WERI-Rb-1 (cell line): ENCODE results near the gene SMARCA2.

Experiments
- DNase-seq: peaks from one replicate; pipeline ENCODE4 v3.0.0-alpha.2; 2020
- H3K27ac ChIP-seq: fragments of 250-450 bp; sonication (Bioruptor Pico); 2 replicates; pipeline ENCODE4 v1.5.1; 2020; ENCODE audit warnings: mild to moderate bottlenecking, moderate library complexity
- H3K27me3 ChIP-seq: fragments of 250-450 bp; sonication (Bioruptor Pico); 2 replicates; pipeline ENCODE4 v1.5.1; 2021; ENCODE audit warnings: mild to moderate bottlenecking, low read depth, moderate library complexity; ENCODE audit not compliant: insufficient read depth, severe bottlenecking
- H3K36me3 ChIP-seq: fragments of 250-450 bp; sonication (Bioruptor Pico); 2 replicates; pipeline ENCODE4 v1.5.1; 2020; ENCODE audit warnings: mild to moderate bottlenecking, moderate library complexity
- H3K4me3 ChIP-seq: 2 replicates; pipeline ENCODE4 v1.5.1; 2011; ENCODE audit warnings: low read depth, mild to moderate bottlenecking, control low read depth, low read length
- H3K9me3 ChIP-seq: fragments of 250-450 bp; sonication (Bioruptor Pico); 2 replicates; pipeline ENCODE4 v1.5.1; 2021; ENCODE audit warnings: mild to moderate bottlenecking, moderate library complexity; ENCODE audit not compliant: severe bottlenecking
- CTCF ChIP-seq: IDR thresholded peaks from 2 replicates; pipeline ENCODE4 v1.5.1; 2011; ENCODE audit warnings: low read depth, mild to moderate bottlenecking, control low read depth, inconsistent platforms, low read length

The SMARCA2 gene

GRCh38 chr9:2199999-2200796 lies 185.1 kb downstream of the SMARCA2 start:
- TF ChIP-seq CTCF: no peak
- Histone ChIP-seq H3K9me3 (no peaks in the 10 kb centered on the region), H3K27me3 (no peaks in the 10 kb centered on the region), H3K27ac (no peak overlapping the region), H3K36me3 (no peaks in the 10 kb centered on the region), H3K4me3 (no peak overlapping the region)
- DNase-seq: no peak

GRCh38 chr9:2208465-2208864 lies 193.3 kb downstream of the SMARCA2 start:
- no peaks in the 10 kb centered on the region for H3K27me3 ChIP-seq
- H3K4me3 ChIP-seq: no peak overlapping the region
- no peak for TF ChIP-seq CTCF
- H3K9me3 ChIP-seq: no peaks in the 10 kb centered on the region
- no peak for DNase-seq
- H3K36me3 ChIP-seq: no peaks in the 10 kb centered on the region
- H3K27ac ChIP-seq: no peak overlapping the region

- Histone ChIP-seq H3K4me3 (no peak overlapping the region), H3K9me3 (no peaks in the 10 kb centered on the region), H3K27me3 (no peaks in the 10 kb centered on the region), H3K36me3 (no peaks in the 10 kb centered on the region), H3K27ac (no peak overlapping the region)
- DNase-seq: no peak
- TF ChIP-seq CTCF: no peak
Measured at GRCh38 chr9:2208991-2209390, 193.8 kb downstream of the SMARCA2 start.

- no peak for TF ChIP-seq CTCF
- Histone ChIP-seq H3K27ac (no peak overlapping the region), H3K36me3 (no peaks in the 10 kb centered on the region), H3K27me3 (no peaks in the 10 kb centered on the region), H3K9me3 (no peaks in the 10 kb centered on the region), H3K4me3 (no peak overlapping the region)
- no peak for DNase-seq
Measured at GRCh38 chr9:2209400-2209799, 194.3 kb downstream of the SMARCA2 start.

- Histone ChIP-seq H3K27ac (no peak overlapping the region), H3K27me3 (no peaks in the 10 kb centered on the region), H3K4me3 (no peak overlapping the region), H3K36me3 (no peaks in the 10 kb centered on the region), H3K9me3 (no peaks in the 10 kb centered on the region)
- TF ChIP-seq CTCF: no peak
- no peak for DNase-seq
Measured at GRCh38 chr9:2210201-2210600, 195.1 kb downstream of the SMARCA2 start.
